HG03354 (cell line): Measurements from ENCODE around the gene DACH1.

Source experiments
- ATAC-seq: cut with Tn5 transposase; IDR thresholded peaks from one replicate; pipeline ENCODE4 v1.9.1; 2021; ENCODE audit warnings: mild to moderate bottlenecking; ENCODE audit not compliant: unreplicated experiment, poor library complexity, severe bottlenecking

DACH1 gene

GRCh38 chr13:71727662-71728061 lies 139.3 kb downstream of the DACH1 start:
- ATAC-seq: no peak

GRCh38 chr13:71727042-71727441 lies 140.0 kb downstream of the DACH1 start:
- no peak for ATAC-seq

GRCh38 chr13:71722206-71722605 lies 144.8 kb downstream of the DACH1 start:
- no peak for ATAC-seq

- no peak for ATAC-seq
Observed at GRCh38 chr13:71721104-71721503, 145.9 kb downstream of the DACH1 start.

GRCh38 chr13:71718931-71719330 lies 148.1 kb downstream of the DACH1 start:
- no peak for ATAC-seq

- no peak for ATAC-seq
Observed at GRCh38 chr13:71714802-71715375, 152.1 kb downstream of the DACH1 start.

- ATAC-seq: no peak
Observed at GRCh38 chr13:71712988-71713653, 153.9 kb downstream of the DACH1 start.

GRCh38 chr13:71704656-71705055 lies 162.3 kb downstream of the DACH1 start:
- no peak for ATAC-seq

GRCh38 chr13:71703138-71703537 lies 163.9 kb downstream of the DACH1 start:
- no peak for ATAC-seq

- no peak for ATAC-seq
Observed at GRCh38 chr13:71702253-71702652, 164.8 kb downstream of the DACH1 start.

GRCh38 chr13:71701741-71702140 lies 165.3 kb downstream of the DACH1 start:
- ATAC-seq: no peak

- ATAC-seq: no peak
Observed at GRCh38 chr13:71699342-71699741, 167.7 kb downstream of the DACH1 start.

- no peak for ATAC-seq
Observed at GRCh38 chr13:71695662-71696061, 171.3 kb downstream of the DACH1 start.

GRCh38 chr13:71685072-71685471 lies 181.9 kb downstream of the DACH1 start:
- ATAC-seq: no peak

- no peak for ATAC-seq
Observed at GRCh38 chr13:71681901-71682613, 184.9 kb downstream of the DACH1 start.

GRCh38 chr13:71677124-71677523 lies 189.9 kb downstream of the DACH1 start:
- ATAC-seq: no peak

- ATAC-seq: no peak
Observed at GRCh38 chr13:71672512-71672911, 194.5 kb downstream of the DACH1 start.

- no peak for ATAC-seq
Observed at GRCh38 chr13:71663431-71663830, 203.6 kb downstream of the DACH1 start.

GRCh38 chr13:71661921-71662320 lies 205.1 kb downstream of the DACH1 start:
- no peak for ATAC-seq

- no peak for ATAC-seq
Observed at GRCh38 chr13:71659404-71659803, 207.6 kb downstream of the DACH1 start.

- ATAC-seq: no peak
Observed at GRCh38 chr13:71645467-71645866, 221.5 kb downstream of the DACH1 start.
